Left ventricle myocardium inferior (tissue), 1 donor: ENCODE results near the gene TRIOBP. TPM values are rescaled to one million over a fixed set of nuclear protein-coding genes. Genes with fewer than 3 reads are reported as not detected.

Source experiments
- DNase-seq: peaks from one replicate; pipeline ENCODE4 v3.0.0-alpha.2; 2020
- H3K27ac ChIP-seq: fragments of 200-600 bp; replicated peaks from 2 replicates; pipeline ENCODE4 v1.8.0; 2021
- H3K27me3 ChIP-seq: fragments of 200-600 bp; 2 replicates; pipeline ENCODE4 v1.8.0; 2021; ENCODE audit warnings: low read depth
- H3K36me3 ChIP-seq: fragments of 200-600 bp; 2 replicates; pipeline ENCODE4 v1.8.0; 2021
- H3K4me1 ChIP-seq: fragments of 200-600 bp; 2 replicates; pipeline ENCODE4 v1.8.0; 2021
- H3K4me3 ChIP-seq: fragments of 200-600 bp; 2 replicates; pipeline ENCODE4 v1.8.0; 2021; ENCODE audit warnings: mild to moderate bottlenecking, moderate library complexity
- H3K9me3 ChIP-seq: fragments of 200-600 bp; replicated peaks from 2 replicates; pipeline ENCODE4 v1.8.0; 2021
- CTCF ChIP-seq: fragments of 200-600 bp; IDR thresholded peaks from 2 replicates; pipeline ENCODE4 v1.8.0; 2021; ENCODE audit warnings: antibody characterized with exemption, mild to moderate bottlenecking, borderline replicate concordance
- intact Hi-C: fragments of 100-400 bp; cut with micrococcal nuclease; formaldehyde crosslinking; loops from one replicate; pipeline ENCODE4 v1.11.0; 2022
- total RNA-seq: library from RNA; stranded (reverse); fragmentation: NEBNext Ultra II Directional; extraction: Animal tissue kit (Norgen Biotek cat#: 25700); gene quantifications from one replicate; pipeline ENCODE4 v1.2.1, GENCODE V29; 2021
- donor health status: DM: no; HTN: yes; CAD: no; lungs with severe emphysema.

The TRIOBP gene
- total RNA-seq, 1 donor from 2014 or later, result 86.5 TPM

- DNase-seq, result no peak
- H3K4me3 ChIP-seq, result no peak overlapping the region
- TF ChIP-seq CTCF, result no peak
- H3K36me3 ChIP-seq, result no peaks in the 10 kb centered on the region
- H3K9me3 ChIP-seq, result no peaks in the 10 kb centered on the region
- peak overlapping the region; percentile 70 for H3K27ac ChIP-seq
- intact Hi-C loops, result no loop called here
- H3K4me1 ChIP-seq, result peaks cover 48% of the 10 kb centered on the region
- no peaks in the 10 kb centered on the region for H3K27me3 ChIP-seq
Observed at GRCh38 chr22:37740455-37741311, 43.8 kb downstream of the TRIOBP start.

GRCh38 chr22:37741312-37741795 lies 44.5 kb downstream of the TRIOBP start:
- no peak overlapping the region for H3K4me3 ChIP-seq
- no peaks in the 10 kb centered on the region for H3K9me3 ChIP-seq
- DNase-seq, result peak; percentile 89
- peak overlapping the region; percentile 70 for H3K27ac ChIP-seq
- H3K36me3 ChIP-seq, result no peaks in the 10 kb centered on the region
- peaks cover 50% of the 10 kb centered on the region for H3K4me1 ChIP-seq
- TF ChIP-seq CTCF, result no peak
- intact Hi-C loops, result no loop called here
- no peaks in the 10 kb centered on the region for H3K27me3 ChIP-seq

- intact Hi-C loops, result no loop called here
- Histone ChIP-seq H3K27ac (peak overlapping the region; percentile 70), H3K27me3 (no peaks in the 10 kb centered on the region), H3K4me1 (peaks cover 62% of the 10 kb centered on the region), H3K4me3 (no peak overlapping the region), H3K36me3 (no peaks in the 10 kb centered on the region), H3K9me3 (no peaks in the 10 kb centered on the region)
- DNase-seq, result no peak
- TF ChIP-seq CTCF, result no peak
Observed at GRCh38 chr22:37742376-37743171, 45.7 kb downstream of the TRIOBP start.

GRCh38 chr22:37744589-37744988 lies 47.7 kb downstream of the TRIOBP start:
- Histone ChIP-seq H3K27ac (peak overlapping the region; percentile 100), H3K9me3 (no peaks in the 10 kb centered on the region), H3K4me3 (no peak overlapping the region), H3K36me3 (no peaks in the 10 kb centered on the region), H3K4me1 (peaks cover 75% of the 10 kb centered on the region), H3K27me3 (no peaks in the 10 kb centered on the region)
- DNase-seq, result no peak
- no peak for TF ChIP-seq CTCF
- intact Hi-C loops, result no loop called here

GRCh38 chr22:37745548-37746365 lies 48.9 kb downstream of the TRIOBP start:
- H3K4me1 ChIP-seq, result peaks cover 78% of the 10 kb centered on the region
- no peaks in the 10 kb centered on the region for H3K36me3 ChIP-seq
- H3K27ac ChIP-seq, result peak overlapping the region; percentile 100
- H3K9me3 ChIP-seq, result no peaks in the 10 kb centered on the region
- H3K4me3 ChIP-seq, result peak overlapping the region; percentile 100
- DNase-seq, result peak; percentile 95
- H3K27me3 ChIP-seq, result no peaks in the 10 kb centered on the region
- no peak for TF ChIP-seq CTCF
- intact Hi-C loops, result no loop called here
